Coronary artery (tissue), 2 donors: ENCODE data around the gene AFF4.

Experiments
- DNase-seq: peaks from one replicate; pipeline ENCODE4 v3.0.0-alpha.2; 2017; ENCODE audit warnings: low spot score
- H3K27ac ChIP-seq, 2 donors: fragments of 200-600 bp; sonication (generic); one replicate each; pipeline ENCODE4 v1.5.1; 2016 to 2019
- H3K4me3 ChIP-seq: fragments of 200-600 bp; sonication (generic); 2 replicates; pipeline ENCODE4 v1.5.1; 2016; ENCODE audit warnings: mild to moderate bottlenecking, moderate library complexity
- TF ChIP-seq, protein P1 (sequence below): fragments of 200-600 bp; sonication (generic); IDR thresholded peaks from one replicate; pipeline ENCODE4 v1.5.1; 2019; ENCODE audit warnings: antibody characterized with exemption

The AFF4 gene

DNA sequence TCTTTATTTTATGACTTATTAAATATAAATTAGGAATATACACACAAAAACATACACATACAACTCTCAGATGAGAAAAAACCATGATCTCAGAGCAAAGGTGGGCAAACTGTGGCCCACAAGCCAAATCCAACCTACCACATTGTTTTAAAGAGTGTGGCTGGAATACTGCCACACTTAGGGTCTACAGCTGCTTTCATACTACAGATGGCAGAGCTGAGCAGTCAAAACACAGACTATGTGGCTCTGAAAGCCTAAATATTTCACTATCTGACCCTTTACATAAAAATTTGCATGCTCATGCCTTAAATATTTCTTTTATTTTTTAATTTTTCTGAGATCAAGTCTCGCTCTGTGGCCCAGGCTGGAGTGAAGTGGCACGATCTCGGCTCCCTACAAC is 61.7 kb downstream of the AFF4 start:
- Histone ChIP-seq H3K27ac (no peak overlapping the region), H3K4me3 (no peak overlapping the region)
- no peak for DNase-seq
- TF ChIP-seq, protein P1, sequence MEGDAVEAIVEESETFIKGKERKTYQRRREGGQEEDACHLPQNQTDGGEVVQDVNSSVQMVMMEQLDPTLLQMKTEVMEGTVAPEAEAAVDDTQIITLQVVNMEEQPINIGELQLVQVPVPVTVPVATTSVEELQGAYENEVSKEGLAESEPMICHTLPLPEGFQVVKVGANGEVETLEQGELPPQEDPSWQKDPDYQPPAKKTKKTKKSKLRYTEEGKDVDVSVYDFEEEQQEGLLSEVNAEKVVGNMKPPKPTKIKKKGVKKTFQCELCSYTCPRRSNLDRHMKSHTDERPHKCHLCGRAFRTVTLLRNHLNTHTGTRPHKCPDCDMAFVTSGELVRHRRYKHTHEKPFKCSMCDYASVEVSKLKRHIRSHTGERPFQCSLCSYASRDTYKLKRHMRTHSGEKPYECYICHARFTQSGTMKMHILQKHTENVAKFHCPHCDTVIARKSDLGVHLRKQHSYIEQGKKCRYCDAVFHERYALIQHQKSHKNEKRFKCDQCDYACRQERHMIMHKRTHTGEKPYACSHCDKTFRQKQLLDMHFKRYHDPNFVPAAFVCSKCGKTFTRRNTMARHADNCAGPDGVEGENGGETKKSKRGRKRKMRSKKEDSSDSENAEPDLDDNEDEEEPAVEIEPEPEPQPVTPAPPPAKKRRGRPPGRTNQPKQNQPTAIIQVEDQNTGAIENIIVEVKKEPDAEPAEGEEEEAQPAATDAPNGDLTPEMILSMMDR: no peak

DNA sequence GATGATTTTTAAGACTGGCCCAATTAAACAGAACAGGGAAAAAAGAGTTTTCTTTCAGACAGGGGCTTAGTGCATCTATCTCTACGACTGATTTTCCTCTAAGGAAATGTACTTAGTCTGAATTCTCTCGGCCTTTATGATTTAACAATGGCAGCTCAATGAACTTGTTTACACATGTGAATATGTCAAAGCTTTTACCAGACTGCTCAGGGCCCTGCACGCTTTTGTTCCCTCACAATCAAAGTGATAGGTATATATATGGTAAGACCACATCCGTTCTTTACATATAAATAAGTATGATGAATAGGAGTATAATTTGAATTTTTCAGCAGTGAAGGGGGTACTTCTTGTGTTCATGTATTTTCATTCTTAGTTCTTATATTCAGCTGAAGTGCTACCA is 62.4 kb downstream of the AFF4 start:
- no peak overlapping the region for H3K4me3 ChIP-seq
- TF ChIP-seq, protein P1: no peak
- H3K27ac ChIP-seq: no peak overlapping the region
- no peak for DNase-seq

DNA sequence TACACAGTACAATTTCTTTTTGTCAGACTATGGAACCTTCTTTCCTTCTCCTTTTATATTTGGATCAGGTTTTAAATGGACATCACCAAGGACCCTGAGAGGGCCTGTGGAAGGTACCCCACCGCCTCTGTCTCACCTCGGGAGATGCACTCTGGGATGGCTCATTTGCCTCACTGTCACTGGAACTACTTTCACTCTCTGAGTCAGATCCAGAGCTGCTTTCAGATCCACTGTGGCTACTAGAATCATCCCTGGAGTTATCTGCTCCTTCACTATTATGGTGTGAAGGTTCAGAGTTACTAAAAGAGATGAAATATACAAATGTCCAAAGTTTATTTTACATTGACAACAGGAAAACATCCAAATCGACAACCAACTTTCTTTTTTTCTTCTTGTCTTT is 65.3 kb downstream of the AFF4 start:
- TF ChIP-seq, protein P1: no peak
- no peak for DNase-seq

DNA sequence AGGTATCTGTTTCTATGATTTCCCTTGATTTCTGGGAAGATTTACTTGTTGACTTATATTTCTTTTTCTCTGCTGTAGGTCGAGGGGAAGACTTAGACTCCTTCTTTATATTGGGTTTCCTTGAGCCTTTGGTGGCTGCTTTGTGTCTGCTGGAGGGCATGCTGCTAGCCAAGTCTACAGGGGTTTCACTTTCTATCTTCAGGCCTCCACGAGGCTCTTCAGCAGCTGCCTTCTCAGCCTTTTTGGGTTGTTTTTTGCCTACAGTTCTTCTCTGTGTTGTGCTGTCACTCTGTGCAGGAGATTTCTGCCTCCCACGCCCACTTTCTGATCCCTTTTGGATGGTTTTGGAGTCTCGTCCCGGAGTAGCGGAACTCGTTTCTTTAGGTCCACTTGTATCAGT is 66.7 kb downstream of the AFF4 start:
- TF ChIP-seq, protein P1: no peak
- Histone ChIP-seq H3K27ac (no peak overlapping the region), H3K4me3 (no peak overlapping the region)
- no peak for DNase-seq

More for the DNA sequence above, 65.3 kb downstream of the AFF4 start:
- H3K4me3 ChIP-seq: no peak overlapping the region
- no peak overlapping the region for H3K27ac ChIP-seq

DNA sequence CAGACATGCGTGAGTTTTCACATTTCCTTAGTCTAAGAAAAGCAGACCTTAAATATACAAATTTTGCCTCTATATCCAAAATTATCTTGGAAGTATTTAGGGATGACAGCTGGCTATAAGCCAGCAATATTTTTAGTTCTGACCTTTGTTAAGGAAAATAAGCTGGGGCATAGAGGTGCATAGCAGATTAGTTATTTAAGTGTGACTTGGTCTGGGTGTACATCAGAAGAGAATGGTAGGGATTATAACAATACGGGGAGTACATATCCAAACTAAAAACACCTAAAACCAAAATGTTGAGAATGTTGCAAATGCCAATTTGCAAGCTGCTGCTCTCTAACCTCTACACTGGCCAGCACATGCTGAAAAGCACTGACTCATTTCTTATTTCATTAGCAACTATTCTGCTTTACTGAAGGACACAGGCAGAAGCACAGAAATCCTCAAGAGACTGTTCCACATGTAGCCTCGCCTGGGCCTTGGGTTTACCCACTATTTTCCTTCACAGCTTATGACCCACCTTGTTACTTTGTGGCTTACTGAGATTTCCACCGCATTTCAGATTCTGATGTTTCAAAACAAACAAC is 67.6 kb downstream of the AFF4 start:
- Histone ChIP-seq H3K27ac (peak overlapping the region in 1 of 2 donors; percentile 18), H3K4me3 (no peak overlapping the region)
- TF ChIP-seq, protein P1: no peak
- no peak for DNase-seq

DNA sequence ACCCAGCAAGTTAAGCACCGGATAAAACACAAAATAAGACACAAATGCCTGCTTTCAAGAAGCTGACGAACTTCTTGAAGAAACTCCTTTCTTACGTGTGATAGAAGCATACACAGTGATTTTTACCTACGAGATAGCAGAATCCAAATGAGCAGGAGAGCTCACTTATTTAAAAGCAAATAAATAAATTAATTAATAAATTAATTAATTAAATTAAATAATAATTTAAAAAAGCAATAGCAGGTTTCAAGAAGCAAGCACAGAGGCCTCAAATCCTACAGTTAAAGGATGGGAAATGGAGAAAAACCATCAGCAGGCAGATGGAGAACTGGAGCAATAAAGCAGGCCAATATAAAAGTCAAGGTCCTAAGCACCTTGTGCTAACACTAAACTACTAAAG is 72.6 kb downstream of the AFF4 start:
- Histone ChIP-seq H3K4me3 (no peak overlapping the region), H3K27ac (no peak overlapping the region)
- TF ChIP-seq, protein P1: no peak
- no peak for DNase-seq

DNA sequence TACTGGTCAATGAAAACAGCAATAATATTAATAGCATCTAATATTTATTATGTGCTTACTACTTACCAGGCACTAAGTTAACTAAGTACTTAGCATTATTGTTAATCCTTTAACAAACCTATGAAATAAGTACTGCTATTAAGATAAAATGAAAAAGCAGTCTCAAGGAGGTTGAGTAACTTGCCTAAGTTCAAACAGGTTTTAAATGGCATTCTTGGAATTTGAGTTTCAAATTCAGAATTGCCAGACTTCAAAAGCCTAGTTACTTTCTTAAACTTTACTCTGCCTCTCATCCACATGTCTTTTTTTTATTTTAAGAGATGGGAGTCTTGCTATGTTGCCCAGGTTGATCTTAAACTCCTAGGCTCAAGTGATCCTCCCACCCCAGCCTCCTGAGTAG is 73.9 kb downstream of the AFF4 start:
- TF ChIP-seq, protein P1: no peak
- no peak for DNase-seq
- H3K4me3 ChIP-seq: no peak overlapping the region
- no peak overlapping the region for H3K27ac ChIP-seq
